ENCODE results near the gene MAP7D2.

GRCh38 chrX:20091499-20091898 lies 25.2 kb downstream of the MAP7D2 start:
- TF ChIP-seq, protein P1, sequence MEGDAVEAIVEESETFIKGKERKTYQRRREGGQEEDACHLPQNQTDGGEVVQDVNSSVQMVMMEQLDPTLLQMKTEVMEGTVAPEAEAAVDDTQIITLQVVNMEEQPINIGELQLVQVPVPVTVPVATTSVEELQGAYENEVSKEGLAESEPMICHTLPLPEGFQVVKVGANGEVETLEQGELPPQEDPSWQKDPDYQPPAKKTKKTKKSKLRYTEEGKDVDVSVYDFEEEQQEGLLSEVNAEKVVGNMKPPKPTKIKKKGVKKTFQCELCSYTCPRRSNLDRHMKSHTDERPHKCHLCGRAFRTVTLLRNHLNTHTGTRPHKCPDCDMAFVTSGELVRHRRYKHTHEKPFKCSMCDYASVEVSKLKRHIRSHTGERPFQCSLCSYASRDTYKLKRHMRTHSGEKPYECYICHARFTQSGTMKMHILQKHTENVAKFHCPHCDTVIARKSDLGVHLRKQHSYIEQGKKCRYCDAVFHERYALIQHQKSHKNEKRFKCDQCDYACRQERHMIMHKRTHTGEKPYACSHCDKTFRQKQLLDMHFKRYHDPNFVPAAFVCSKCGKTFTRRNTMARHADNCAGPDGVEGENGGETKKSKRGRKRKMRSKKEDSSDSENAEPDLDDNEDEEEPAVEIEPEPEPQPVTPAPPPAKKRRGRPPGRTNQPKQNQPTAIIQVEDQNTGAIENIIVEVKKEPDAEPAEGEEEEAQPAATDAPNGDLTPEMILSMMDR (IDR thresholded peaks at IDR 0.05): no peak
- TF ChIP-seq POLR2A (IDR thresholded peaks at IDR 0.05) (no peak), EP300 (IDR thresholded peaks at IDR 0.05) (no peak)

Data from tibial nerve (tissue), 4 donors.